ENCODE data around the gene EPHA4.

EPHA4 gene

GRCh38 chr2:221559991-221560390, 12.1 kb downstream of the EPHA4 start:
- H3K4me3 ChIP-seq (ENCODE audit: low read length), result no peak overlapping the region
- no peak for DNase-seq (ENCODE audit: low read depth)
- TF ChIP-seq CTCF (conservative IDR thresholded peaks at IDR 0.05; ENCODE audit: low read depth, low read length), result no peak

- no peak for TF ChIP-seq CTCF (conservative IDR thresholded peaks at IDR 0.05; ENCODE audit: low read depth, low read length)
- DNase-seq (ENCODE audit: low read depth), result no peak
- no peak overlapping the region for H3K4me3 ChIP-seq (ENCODE audit: low read length)
These were observed 14.0 kb downstream of the EPHA4 start for GRCh38 chr2:221558107-221558506.

- DNase-seq (ENCODE audit: low read depth), result no peak
- no peak overlapping the region for H3K4me3 ChIP-seq (ENCODE audit: low read length)
- no peak for TF ChIP-seq CTCF (conservative IDR thresholded peaks at IDR 0.05; ENCODE audit: low read depth, low read length)
These were observed 16.6 kb downstream of the EPHA4 start for GRCh38 chr2:221555494-221555846.

GRCh38 chr2:221554769-221555493, 17.2 kb downstream of the EPHA4 start:
- TF ChIP-seq CTCF (conservative IDR thresholded peaks at IDR 0.05; ENCODE audit: low read depth, low read length), result no peak
- no peak for DNase-seq (ENCODE audit: low read depth)
- no peak overlapping the region for H3K4me3 ChIP-seq (ENCODE audit: low read length)

- no peak for TF ChIP-seq CTCF (conservative IDR thresholded peaks at IDR 0.05; ENCODE audit: low read depth, low read length)
- H3K4me3 ChIP-seq (ENCODE audit: low read length), result no peak overlapping the region
- DNase-seq (ENCODE audit: low read depth), result no peak
These were observed 18.8 kb downstream of the EPHA4 start for GRCh38 chr2:221553333-221553732.

- H3K4me3 ChIP-seq (ENCODE audit: low read length), result no peak overlapping the region
- no peak for TF ChIP-seq CTCF (conservative IDR thresholded peaks at IDR 0.05; ENCODE audit: low read depth, low read length)
- no peak for DNase-seq (ENCODE audit: low read depth)
These were observed 19.8 kb downstream of the EPHA4 start for GRCh38 chr2:221552291-221552690.

- no peak overlapping the region for H3K4me3 ChIP-seq (ENCODE audit: low read length)
- no peak for DNase-seq (ENCODE audit: low read depth)
- TF ChIP-seq CTCF (conservative IDR thresholded peaks at IDR 0.05; ENCODE audit: low read depth, low read length), result no peak
These were observed 20.2 kb downstream of the EPHA4 start for GRCh38 chr2:221551864-221552263.

Measured in retinal pigment epithelial cell (primary cell).